Natural killer cell (primary cell): Measurements from ENCODE around the gene CFAP107. TPM values are rescaled to one million over a fixed set of nuclear protein-coding genes. Genes with fewer than 3 reads are reported as not detected.
"Not testable (repeated sequence)": the region's sequence is repeated elsewhere in the genome, so short reads cannot be mapped to it uniquely, and the experiment has no call there.

ENCODE experiments used
- ATAC-seq, 3 donors: fragments of 150-1000 bp in 2 of 3; fragments of 200-7000 bp in 1 of 3; cut with Tn5 transposase; 1 replicate in 1 of 3; 2 replicates in 2 of 3; pipeline ENCODE4 v1.10.0; 2021; ENCODE audit warnings: mild to moderate bottlenecking in 2 of 3, moderate library complexity in 2 of 3
- DNase-seq, 2 donors: peaks; one replicate each; pipeline versions ENCODE4 v3.0.0 to v3.0.0-alpha.2; 2013 to 2021; ENCODE audit warnings: mixed read lengths in 1 of 2
- H3K27ac ChIP-seq: one replicate; pipeline ENCODE4 v1.5.1; 2013; ENCODE audit warnings: mild to moderate bottlenecking, low read length
- H3K27me3 ChIP-seq: one replicate; pipeline ENCODE4 v1.6.1; 2013; ENCODE audit warnings: low read length; ENCODE audit not compliant: control insufficient read depth, insufficient read depth
- H3K36me3 ChIP-seq: one replicate; pipeline ENCODE4 v1.6.1; 2013; ENCODE audit warnings: low read length; ENCODE audit not compliant: control insufficient read depth, insufficient read depth
- H3K4me1 ChIP-seq: one replicate; pipeline ENCODE4 v1.6.1; 2013; ENCODE audit warnings: low read length; ENCODE audit not compliant: control insufficient read depth, insufficient read depth
- H3K4me3 ChIP-seq: one replicate; pipeline ENCODE4 v1.5.1; 2013; ENCODE audit warnings: low read length
- H3K9me3 ChIP-seq: one replicate; pipeline ENCODE4 v1.6.1; 2013; ENCODE audit warnings: low read length; ENCODE audit not compliant: control insufficient read depth, insufficient read depth
- H3K27ac Mint-ChIP-seq, 2 donors: one replicate each; pipeline ENCODE4 v1.8.0; 2022; ENCODE audit warnings: mild to moderate bottlenecking in 2 of 2, mixed read lengths in 2 of 2, moderate library complexity in 1 of 2
- H3K27me3 Mint-ChIP-seq, 2 donors: one replicate each; pipeline ENCODE4 v1.8.0; 2022; ENCODE audit warnings: low read depth in 2 of 2, mixed read lengths in 2 of 2
- H3K36me3 Mint-ChIP-seq: one replicate; pipeline ENCODE4 v1.8.0; 2022; ENCODE audit warnings: mixed read lengths
- H3K4me1 Mint-ChIP-seq, 2 donors: one replicate each; pipeline ENCODE4 v1.8.0; 2022; ENCODE audit warnings: mixed read lengths in 2 of 2
- H3K4me3 Mint-ChIP-seq: one replicate; pipeline ENCODE4 v1.8.0; 2022; ENCODE audit warnings: mild to moderate bottlenecking, moderate library complexity, mixed read lengths
- H3K9me3 Mint-ChIP-seq, 2 donors: one replicate each; pipeline ENCODE4 v1.8.0; 2022; ENCODE audit warnings: mixed read lengths in 2 of 2
- WGBS: methylation state at CpG from one replicate; pipeline ENCODE4 v1.1.7; 2013; ENCODE audit warnings: missing lambda C conversion rate; ENCODE audit not compliant: insufficient coverage; 5-methylcytosine and 5-hydroxymethylcytosine counted together
- intact Hi-C: fragments of 100-400 bp; cut with micrococcal nuclease; formaldehyde crosslinking; loops from one replicate; pipeline ENCODE4 v1.14.2; 2022
- total RNA-seq, 4 donors: library from RNA; stranded (reverse); fragments of 120-200 nt in 1 of 4; gene quantifications; one replicate each; pipeline versions ENCODE4 v1.2.3 to v1.2.4, GENCODE V29; 2013 to 2022
- TF ChIP-seq, protein P1 (sequence below): fragments of 200-600 bp; IDR thresholded peaks from one replicate; pipeline ENCODE4 v1.8.0; 2022; ENCODE audit warnings: antibody characterized with exemption

CFAP107 gene
- total RNA-seq, 3 donors from 2014 or later (not counting 1 experiment from before 2014, with no cell fraction given) = not detected

DNA sequence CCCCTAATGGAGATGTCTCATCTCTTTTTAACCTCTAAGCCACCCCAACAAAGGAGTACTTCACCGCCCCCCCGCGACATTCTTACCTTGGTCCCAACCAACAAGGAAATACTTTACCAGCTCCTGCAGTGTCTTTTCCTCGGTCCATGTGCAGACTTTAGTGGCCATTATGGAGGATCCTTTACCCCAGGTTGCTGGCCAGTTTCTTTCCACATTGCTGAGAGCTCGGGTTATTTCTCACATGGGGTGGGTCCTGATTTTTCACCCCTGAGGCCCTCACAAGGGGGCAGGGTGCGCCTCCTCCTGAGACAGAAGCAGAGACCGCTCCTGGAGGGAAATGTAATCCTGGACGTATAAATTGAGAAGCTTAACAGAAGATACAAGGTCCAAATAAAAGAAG is 33.1 kb upstream of the CFAP107 start:
- Mint-ChIP-seq H3K9me3 (no peaks in the 10 kb centered on the region), H3K4me3 (no peak overlapping the region), H3K27me3 (peaks cover 11 to 50% of the 10 kb centered on the region in 2 donors), H3K4me1 (no peaks in the 10 kb centered on the region), H3K36me3 (no peaks in the 10 kb centered on the region), H3K27ac (no peak overlapping the region)
- intact Hi-C loops = no loop called here
- TF ChIP-seq, protein P1, sequence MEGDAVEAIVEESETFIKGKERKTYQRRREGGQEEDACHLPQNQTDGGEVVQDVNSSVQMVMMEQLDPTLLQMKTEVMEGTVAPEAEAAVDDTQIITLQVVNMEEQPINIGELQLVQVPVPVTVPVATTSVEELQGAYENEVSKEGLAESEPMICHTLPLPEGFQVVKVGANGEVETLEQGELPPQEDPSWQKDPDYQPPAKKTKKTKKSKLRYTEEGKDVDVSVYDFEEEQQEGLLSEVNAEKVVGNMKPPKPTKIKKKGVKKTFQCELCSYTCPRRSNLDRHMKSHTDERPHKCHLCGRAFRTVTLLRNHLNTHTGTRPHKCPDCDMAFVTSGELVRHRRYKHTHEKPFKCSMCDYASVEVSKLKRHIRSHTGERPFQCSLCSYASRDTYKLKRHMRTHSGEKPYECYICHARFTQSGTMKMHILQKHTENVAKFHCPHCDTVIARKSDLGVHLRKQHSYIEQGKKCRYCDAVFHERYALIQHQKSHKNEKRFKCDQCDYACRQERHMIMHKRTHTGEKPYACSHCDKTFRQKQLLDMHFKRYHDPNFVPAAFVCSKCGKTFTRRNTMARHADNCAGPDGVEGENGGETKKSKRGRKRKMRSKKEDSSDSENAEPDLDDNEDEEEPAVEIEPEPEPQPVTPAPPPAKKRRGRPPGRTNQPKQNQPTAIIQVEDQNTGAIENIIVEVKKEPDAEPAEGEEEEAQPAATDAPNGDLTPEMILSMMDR = no peak
- no peaks in the 10 kb centered on the region for H3K27me3 ChIP-seq
- no peak for ATAC-seq
- no peaks in the 10 kb centered on the region for H3K36me3 ChIP-seq
- no peak overlapping the region for H3K4me3 ChIP-seq
- no peak overlapping the region for H3K27ac ChIP-seq
- 87% methylated on average over 8 of the region's 8 CpGs for WGBS
- H3K4me1 ChIP-seq = no peaks in the 10 kb centered on the region
- DNase-seq = no peak
- no peaks in the 10 kb centered on the region for H3K9me3 ChIP-seq

- H3K27ac Mint-ChIP-seq, DNase-seq, intact Hi-C loops, H3K4me1 ChIP-seq, H3K36me3 ChIP-seq, H3K4me1 Mint-ChIP-seq, ATAC-seq, H3K36me3 Mint-ChIP-seq, H3K9me3 ChIP-seq, H3K4me3 ChIP-seq, H3K9me3 Mint-ChIP-seq, H3K27ac ChIP-seq, H3K27me3 ChIP-seq, H3K4me3 Mint-ChIP-seq: not testable (repeated sequence)
- H3K27me3 Mint-ChIP-seq = peaks cover 11 to 50% of the 10 kb centered on the region in 2 donors
- WGBS = 87% methylated on average over 4 of the region's 5 CpGs
These were observed 32.3 kb upstream of the CFAP107 start for GRCh38 chr1:12713651-12714050.

DNA sequence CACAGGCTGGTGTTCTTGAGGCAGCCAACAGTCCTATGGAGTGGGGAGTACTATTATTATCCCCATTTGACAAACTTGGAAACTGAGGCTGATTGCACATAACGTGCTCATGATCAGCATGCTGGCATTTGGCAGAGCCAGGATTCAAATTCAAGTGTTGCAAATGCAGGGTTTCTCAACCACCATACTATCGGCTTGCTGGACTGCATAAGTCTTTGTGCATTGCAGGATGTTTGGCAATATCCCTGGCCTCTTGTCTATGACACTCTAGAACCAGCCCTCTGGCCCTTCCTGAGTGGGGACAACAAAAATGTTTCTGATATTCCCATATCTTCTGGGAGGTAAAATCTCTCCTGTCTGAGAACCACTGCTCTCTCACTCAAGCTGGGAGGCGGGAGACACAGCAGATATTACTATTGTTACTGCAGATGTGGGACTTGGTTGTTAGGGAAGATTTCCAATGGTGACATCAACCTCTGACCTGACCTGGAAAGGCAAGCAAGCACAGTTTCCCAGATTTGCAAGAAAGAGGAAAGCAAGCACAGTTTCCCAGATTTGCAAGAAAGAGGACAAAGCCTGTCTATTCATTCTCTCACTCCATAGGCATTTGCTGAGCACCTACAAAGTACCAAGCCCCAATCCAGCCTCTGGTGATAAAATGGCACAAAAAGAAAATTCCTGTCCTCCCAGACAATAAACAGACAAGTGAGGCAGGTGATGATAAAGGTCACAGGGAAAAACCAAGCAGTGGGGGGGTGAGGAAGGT is 31.1 kb upstream of the CFAP107 start:
- no peak for ATAC-seq
- no peak overlapping the region for H3K4me3 ChIP-seq
- no peaks in the 10 kb centered on the region for H3K9me3 Mint-ChIP-seq
- no peak for DNase-seq
- peaks cover 11 to 47% of the 10 kb centered on the region in 2 donors for H3K27me3 Mint-ChIP-seq
- no peak overlapping the region for H3K27ac Mint-ChIP-seq
- no peaks in the 10 kb centered on the region for H3K9me3 ChIP-seq
- intact Hi-C loops = no loop called here
- no peaks in the 10 kb centered on the region for H3K36me3 ChIP-seq
- no peak overlapping the region for H3K27ac ChIP-seq
- no peaks in the 10 kb centered on the region for H3K4me1 Mint-ChIP-seq
- H3K4me3 Mint-ChIP-seq = no peak overlapping the region
- H3K36me3 Mint-ChIP-seq = no peaks in the 10 kb centered on the region
- TF ChIP-seq, protein P1 = no peak
- no peaks in the 10 kb centered on the region for H3K4me1 ChIP-seq
- WGBS = 79% methylated on average over 3 of the region's 3 CpGs
- no peaks in the 10 kb centered on the region for H3K27me3 ChIP-seq

- no peaks in the 10 kb centered on the region for H3K27me3 ChIP-seq
- WGBS = 88% methylated on average over 8 of the region's 8 CpGs
- peaks cover 15 to 37% of the 10 kb centered on the region in 2 donors for H3K27me3 Mint-ChIP-seq
These were observed 30.0 kb upstream of the CFAP107 start, which contains the start of gene AADACL3 for GRCh38 chr1:12715896-12716437. TSS of gene AADACL3 (plus strand) at chr1:12716110. CDS start at chr1:12716177, 67 bp downstream.

More at GRCh38 chr1:12715896-12716437, 30.0 kb upstream of the CFAP107 start, which contains the start of gene AADACL3:
- Histone ChIP-seq H3K4me1 (no peaks in the 10 kb centered on the region), H3K27ac (no peak within 1 kb of the TSS), H3K4me3 (no peak within 1 kb of the TSS), H3K9me3 (no peaks in the 10 kb centered on the region), H3K36me3 (no peaks in the 10 kb centered on the region)
- intact Hi-C loops = no loop called here
- ATAC-seq (no peak), DNase-seq (no peak)
- Mint-ChIP-seq H3K9me3 (no peaks in the 10 kb centered on the region), H3K4me1 (no peaks in the 10 kb centered on the region), H3K4me3 (no peak within 1 kb of the TSS), H3K27ac (no peak within 1 kb of the TSS), H3K36me3 (no peaks in the 10 kb centered on the region)
- TF ChIP-seq, protein P1 = no peak
